HUES64 (cell line): Measurements from ENCODE around the gene DRG2.

Experiments
- H3K27ac ChIP-seq: 2 replicates; pipeline ENCODE4 v1.7.0; 2013; ENCODE audit warnings: low read depth, low read length, inconsistent platforms
- H3K27me3 ChIP-seq: 2 replicates; pipeline ENCODE4 v1.6.1; 2013; ENCODE audit warnings: mild to moderate bottlenecking, low read length; ENCODE audit not compliant: insufficient read depth
- H3K36me3 ChIP-seq: 2 replicates; pipeline ENCODE4 v1.6.1; 2013; ENCODE audit warnings: mild to moderate bottlenecking, low read length; ENCODE audit not compliant: insufficient read depth
- H3K4me1 ChIP-seq: 2 replicates; pipeline ENCODE4 v1.6.1; 2013; ENCODE audit warnings: mild to moderate bottlenecking, low read length, moderate library complexity; ENCODE audit not compliant: insufficient read depth
- H3K4me3 ChIP-seq: 2 replicates; pipeline ENCODE4 v1.5.1; 2013; ENCODE audit warnings: mild to moderate bottlenecking, low read length, moderate library complexity
- H3K9ac ChIP-seq: 2 replicates; pipeline ENCODE4 v1.6.1; 2013; ENCODE audit warnings: mild to moderate bottlenecking, low read depth, low read length
- H3K9me3 ChIP-seq: 2 replicates; pipeline ENCODE4 v1.6.1; 2013; ENCODE audit warnings: low read depth, low read length; ENCODE audit not compliant: insufficient read depth
- WGBS: fragments of 150-250, 120-280 bp; methylation state at CpG from one replicate; pipeline ENCODE4 v1.1.7; 2013; ENCODE audit warnings: missing lambda C conversion rate; 5-methylcytosine and 5-hydroxymethylcytosine counted together

Gene DRG2

DNA sequence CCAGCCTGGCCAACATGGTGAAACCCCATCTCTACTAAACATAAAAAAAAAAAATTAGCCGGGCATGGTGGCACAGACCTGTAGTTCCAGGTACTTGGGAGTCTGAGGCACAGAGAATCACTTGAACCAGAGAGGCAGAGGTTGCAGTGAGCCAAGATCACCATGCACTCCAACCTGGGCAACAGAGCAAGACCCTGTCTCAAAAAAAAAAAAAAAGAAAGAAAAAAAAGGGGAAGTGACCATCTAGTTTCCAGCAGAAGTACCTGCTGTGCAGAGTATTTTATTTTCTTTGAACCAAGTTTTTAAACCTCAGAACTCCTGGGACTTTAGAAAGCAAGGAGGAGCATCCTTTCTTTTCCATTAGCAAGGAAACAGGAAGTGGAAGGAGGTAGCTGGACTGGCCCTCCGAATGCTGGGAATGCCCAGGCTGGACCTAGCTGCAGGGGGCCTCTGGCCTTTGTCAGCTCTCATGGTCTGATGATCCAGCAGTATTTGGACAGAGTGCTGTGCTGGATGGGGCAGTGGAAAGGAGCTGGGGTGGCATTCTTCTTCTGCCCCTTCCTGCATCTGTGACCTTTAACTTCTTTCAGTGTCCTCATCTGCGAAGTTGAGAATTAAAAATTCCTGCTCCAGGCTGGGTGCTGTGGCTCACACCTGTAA, 41.9 kb upstream of the DRG2 start:
- 90% methylated on average over 3 of the region's 3 CpGs for WGBS
- no peak overlapping the region for H3K27ac ChIP-seq
- H3K9me3 ChIP-seq: no peaks in the 10 kb centered on the region
- no peaks in the 10 kb centered on the region for H3K4me1 ChIP-seq
- peaks cover 25% of the 10 kb centered on the region for H3K36me3 ChIP-seq
- H3K4me3 ChIP-seq: no peak overlapping the region
- H3K27me3 ChIP-seq: no peaks in the 10 kb centered on the region
- no peak overlapping the region for H3K9ac ChIP-seq

DNA sequence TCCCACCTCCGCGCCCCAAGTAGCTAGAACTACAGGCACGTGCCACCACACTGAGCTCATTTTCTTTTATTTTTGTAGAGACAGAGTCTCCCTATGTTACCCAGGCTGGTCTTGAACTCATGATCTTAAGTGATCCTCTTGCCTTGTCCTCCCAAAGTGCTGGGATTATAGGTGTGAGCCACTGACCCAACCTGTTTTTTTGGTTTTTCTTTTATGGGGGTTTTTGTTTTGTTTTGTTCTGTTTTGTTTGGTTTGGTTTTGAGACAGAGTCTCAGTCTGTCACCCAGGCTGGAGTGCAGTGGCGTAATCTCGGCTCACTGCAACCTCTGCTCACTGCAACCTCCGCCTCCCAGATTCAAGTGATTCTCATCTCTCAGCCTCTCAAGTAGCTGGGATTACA, 32.2 kb upstream of the DRG2 start:
- no peak overlapping the region for H3K9ac ChIP-seq
- no peaks in the 10 kb centered on the region for H3K27me3 ChIP-seq
- no peak overlapping the region for H3K27ac ChIP-seq
- H3K4me3 ChIP-seq: no peak overlapping the region
- WGBS: 95% methylated on average over 6 of the region's 6 CpGs
- no peaks in the 10 kb centered on the region for H3K9me3 ChIP-seq
- H3K36me3 ChIP-seq: peaks cover 35% of the 10 kb centered on the region
- no peaks in the 10 kb centered on the region for H3K4me1 ChIP-seq

DNA sequence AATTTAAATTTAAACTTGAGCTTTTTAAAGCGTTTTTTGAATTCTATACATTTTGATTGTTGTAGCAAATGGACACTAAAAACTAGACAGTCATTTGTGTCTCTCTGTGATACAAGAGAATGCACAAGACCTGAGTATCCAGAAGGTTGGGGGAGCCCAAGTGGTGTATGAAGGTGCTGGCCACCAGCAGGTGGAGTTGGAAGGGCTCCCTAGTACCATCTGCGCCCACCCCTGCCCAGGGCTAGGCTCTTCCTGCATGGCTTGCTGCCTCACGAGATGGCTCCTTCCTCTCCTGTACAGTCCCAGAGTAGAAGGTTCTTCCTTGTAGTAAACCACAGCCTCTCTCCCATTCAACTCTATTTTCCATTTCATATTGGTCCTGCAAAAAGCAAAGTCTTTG, 31.5 kb upstream of the DRG2 start:
- no peaks in the 10 kb centered on the region for H3K27me3 ChIP-seq
- no peaks in the 10 kb centered on the region for H3K4me1 ChIP-seq
- H3K9ac ChIP-seq: no peak overlapping the region
- H3K9me3 ChIP-seq: no peaks in the 10 kb centered on the region
- 90% methylated on average over 3 of the region's 3 CpGs for WGBS
- H3K36me3 ChIP-seq: peaks cover 38% of the 10 kb centered on the region
- no peak overlapping the region for H3K4me3 ChIP-seq
- H3K27ac ChIP-seq: no peak overlapping the region

DNA sequence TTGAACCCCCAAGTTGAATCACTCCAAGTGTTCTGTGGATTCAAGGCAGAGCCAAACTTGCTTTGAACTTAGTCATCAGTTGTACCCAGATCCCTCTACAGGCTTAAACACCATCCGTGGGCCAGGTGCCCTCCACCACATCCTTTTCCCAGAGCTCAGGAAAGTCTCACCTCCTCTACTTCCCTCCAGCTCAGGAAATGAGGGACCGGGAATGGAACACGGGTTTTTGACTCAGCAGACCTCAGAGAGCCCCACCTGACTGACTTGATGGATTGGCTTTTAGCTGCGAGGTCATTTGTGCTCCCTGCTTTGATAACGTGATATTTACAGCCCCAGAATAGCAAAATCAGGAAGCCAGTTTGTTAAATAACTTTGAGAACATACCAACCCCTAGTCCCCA, 28.5 kb upstream of the DRG2 start:
- Histone ChIP-seq H3K9me3 (no peaks in the 10 kb centered on the region), H3K4me3 (no peak overlapping the region), H3K27me3 (no peaks in the 10 kb centered on the region), H3K9ac (no peak overlapping the region), H3K36me3 (peaks cover 49% of the 10 kb centered on the region), H3K4me1 (no peaks in the 10 kb centered on the region), H3K27ac (no peak overlapping the region)
- 93% methylated on average over 5 of the region's 5 CpGs for WGBS

DNA sequence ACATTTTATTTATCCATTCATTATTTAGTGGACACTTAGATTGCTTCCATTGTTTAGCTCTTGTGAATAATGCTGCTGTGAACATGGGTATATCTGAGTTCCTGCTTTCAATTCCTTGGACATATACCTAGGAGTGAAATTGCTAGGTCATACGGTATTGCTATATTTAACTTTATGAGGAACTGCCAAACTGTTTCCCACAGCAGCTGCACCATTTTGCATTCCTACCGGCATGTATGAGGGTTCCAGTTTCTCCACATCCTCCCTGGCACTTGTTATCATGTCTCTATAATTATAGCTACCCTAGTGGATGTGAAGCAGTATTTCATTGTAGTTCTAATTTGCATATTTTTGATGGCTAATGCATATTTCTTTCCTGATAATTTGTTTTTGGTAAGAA, 23.7 kb upstream of the DRG2 start:
- Histone ChIP-seq H3K27me3 (no peaks in the 10 kb centered on the region), H3K9ac (no peak overlapping the region), H3K36me3 (peaks cover 39% of the 10 kb centered on the region), H3K4me1 (no peaks in the 10 kb centered on the region), H3K9me3 (no peaks in the 10 kb centered on the region), H3K27ac (no peak overlapping the region), H3K4me3 (no peak overlapping the region)
- WGBS: 95% methylated on average over 2 of the region's 2 CpGs

DNA sequence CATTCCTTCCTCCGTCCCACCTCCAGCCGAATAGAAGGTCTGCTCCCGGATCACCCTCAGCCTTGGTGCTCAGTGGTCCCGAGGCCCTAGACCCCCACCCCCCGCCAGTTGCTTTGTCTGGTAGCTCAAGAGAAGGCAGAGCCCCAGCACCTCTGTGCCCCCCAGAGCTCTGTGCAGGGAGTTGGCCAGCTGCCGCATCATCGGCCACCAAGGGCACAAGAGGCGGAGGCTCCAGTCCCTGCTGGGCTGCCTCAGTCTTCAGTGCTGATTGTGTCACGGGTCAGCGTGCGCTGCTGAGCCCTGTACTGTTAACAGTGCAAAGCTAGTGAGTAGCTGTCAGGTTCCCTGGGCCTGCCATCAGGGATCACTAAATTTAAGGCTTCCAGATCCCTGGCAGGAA, 22.2 kb upstream of the DRG2 start:
- Histone ChIP-seq H3K27ac (no peak overlapping the region), H3K4me3 (no peak overlapping the region), H3K27me3 (no peaks in the 10 kb centered on the region), H3K9me3 (no peaks in the 10 kb centered on the region), H3K4me1 (0 out of 2 replicates have a peak, but pooled peaks cover 1% of the 10 kb centered on the region), H3K36me3 (peaks cover 37% of the 10 kb centered on the region), H3K9ac (no peak overlapping the region)
- 95% methylated on average over 11 of the region's 11 CpGs for WGBS

DNA sequence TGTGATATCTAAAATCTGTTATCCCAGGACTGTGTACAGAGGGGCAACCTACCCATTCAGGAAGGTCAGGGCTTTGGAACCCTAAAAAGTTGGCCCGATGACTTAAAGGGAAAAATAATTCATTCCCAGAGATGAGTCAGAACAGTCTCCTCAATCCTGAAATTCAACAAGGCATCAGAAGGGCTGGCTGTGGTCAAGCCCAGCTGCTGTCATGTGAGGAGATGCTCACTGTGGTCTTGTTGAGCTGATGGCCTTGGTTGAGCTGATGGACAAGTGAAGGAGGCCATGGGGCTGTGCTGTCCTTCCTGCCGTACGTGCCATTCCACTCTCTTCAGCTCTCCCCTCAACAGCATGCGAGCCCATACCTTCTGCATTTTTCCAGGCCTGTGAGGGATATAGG, 20.9 kb upstream of the DRG2 start:
- no peak overlapping the region for H3K27ac ChIP-seq

DNA sequence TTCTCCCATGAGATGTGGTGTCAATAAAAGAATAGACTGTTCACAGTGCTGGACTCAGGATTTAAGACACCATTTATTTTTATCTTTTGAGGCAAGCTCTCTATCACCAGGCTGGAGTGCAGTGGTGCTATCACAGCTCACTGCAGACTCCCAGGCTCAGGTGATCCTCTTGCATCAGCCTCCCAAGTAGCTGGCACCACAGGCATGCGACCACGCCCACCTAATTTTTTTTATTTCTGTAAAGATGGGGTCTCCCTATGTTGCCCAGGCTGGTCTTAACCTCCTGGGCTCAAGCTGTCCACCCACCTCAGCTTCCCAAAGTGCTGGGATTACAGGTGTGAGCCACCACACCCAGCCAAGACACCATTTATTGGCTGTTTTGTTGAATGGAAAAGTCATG, 18.6 kb upstream of the DRG2 start:
- no peaks in the 10 kb centered on the region for H3K9me3 ChIP-seq
- 100% methylated on average over 2 of the region's 2 CpGs for WGBS

More for the DNA sequence above, 20.9 kb upstream of the DRG2 start:
- WGBS: 90% methylated on average over 4 of the region's 4 CpGs
- H3K27me3 ChIP-seq: no peaks in the 10 kb centered on the region
- H3K36me3 ChIP-seq: peaks cover 27% of the 10 kb centered on the region
- no peak overlapping the region for H3K9ac ChIP-seq
- H3K4me3 ChIP-seq: no peak overlapping the region
- no peaks in the 10 kb centered on the region for H3K9me3 ChIP-seq
- peaks cover 11% of the 10 kb centered on the region; the same call in 1 of the 2 replicates for H3K4me1 ChIP-seq

DNA sequence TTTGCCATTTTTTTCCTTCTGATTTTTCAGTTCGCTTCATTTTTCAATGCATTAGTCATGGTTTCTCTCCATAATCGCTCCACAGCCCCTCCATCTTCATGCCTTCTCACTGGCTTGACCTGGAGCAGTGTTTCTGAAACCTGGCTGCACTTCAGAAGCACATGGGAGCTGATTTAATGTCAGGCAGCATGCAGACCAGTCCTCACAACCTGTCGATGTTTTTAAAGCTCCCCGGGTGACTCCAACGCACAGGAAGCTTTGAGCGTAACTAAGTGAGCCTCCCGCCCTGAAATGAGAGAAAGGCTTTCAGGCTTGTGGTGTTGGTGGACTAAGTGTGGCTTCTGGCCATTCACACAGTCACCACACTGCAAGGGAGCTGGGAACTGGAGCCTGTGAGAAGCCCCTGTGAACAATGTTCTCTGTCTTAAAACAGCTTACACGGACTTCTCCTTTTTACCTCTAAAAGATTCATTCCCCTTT, 16.8 kb upstream of the DRG2 start:
- Histone ChIP-seq H3K27ac (no peak overlapping the region), H3K27me3 (no peaks in the 10 kb centered on the region), H3K4me1 (peaks cover 11% of the 10 kb centered on the region; the same call in 1 of the 2 replicates), H3K9me3 (no peaks in the 10 kb centered on the region), H3K4me3 (no peak overlapping the region), H3K9ac (peak overlapping the region; percentile 25; the same call in 1 of the 2 replicates), H3K36me3 (peaks cover 7% of the 10 kb centered on the region; the same call in 1 of the 2 replicates)
- WGBS: 64% methylated on average over 8 of the region's 8 CpGs

More for the DNA sequence above, 18.6 kb upstream of the DRG2 start:
- H3K27ac ChIP-seq: no peak overlapping the region
- H3K4me1 ChIP-seq: peaks cover 11% of the 10 kb centered on the region; the same call in 1 of the 2 replicates
- H3K27me3 ChIP-seq: no peaks in the 10 kb centered on the region
- H3K9ac ChIP-seq: no peak overlapping the region
- peaks cover 17% of the 10 kb centered on the region for H3K36me3 ChIP-seq
- H3K4me3 ChIP-seq: no peak overlapping the region

DNA sequence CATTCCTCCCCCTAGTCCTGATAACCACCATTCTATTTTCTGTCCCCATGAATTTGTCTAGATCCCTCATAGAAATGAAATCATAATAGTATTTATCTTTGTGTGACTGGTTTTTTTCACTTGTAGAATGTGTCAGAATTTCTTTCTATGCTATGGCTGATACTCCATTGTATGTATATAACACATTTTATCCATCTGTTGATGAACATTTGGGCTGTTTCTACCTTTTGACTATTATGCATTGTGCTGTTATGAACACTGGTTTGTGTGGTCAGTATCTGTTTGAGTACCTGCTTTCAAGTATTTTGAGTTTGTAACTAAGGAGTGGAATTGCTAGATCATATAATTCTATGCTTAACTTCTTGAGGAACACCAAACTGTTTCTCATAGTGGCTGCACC, 16.0 kb upstream of the DRG2 start:
- H3K36me3 ChIP-seq: no peaks in the 10 kb centered on the region
- no peak overlapping the region for H3K9ac ChIP-seq
- H3K27me3 ChIP-seq: no peaks in the 10 kb centered on the region
- no peaks in the 10 kb centered on the region for H3K9me3 ChIP-seq
- H3K27ac ChIP-seq: no peak overlapping the region
- peaks cover 11% of the 10 kb centered on the region; the same call in 1 of the 2 replicates for H3K4me1 ChIP-seq
- no peak overlapping the region for H3K4me3 ChIP-seq

DNA sequence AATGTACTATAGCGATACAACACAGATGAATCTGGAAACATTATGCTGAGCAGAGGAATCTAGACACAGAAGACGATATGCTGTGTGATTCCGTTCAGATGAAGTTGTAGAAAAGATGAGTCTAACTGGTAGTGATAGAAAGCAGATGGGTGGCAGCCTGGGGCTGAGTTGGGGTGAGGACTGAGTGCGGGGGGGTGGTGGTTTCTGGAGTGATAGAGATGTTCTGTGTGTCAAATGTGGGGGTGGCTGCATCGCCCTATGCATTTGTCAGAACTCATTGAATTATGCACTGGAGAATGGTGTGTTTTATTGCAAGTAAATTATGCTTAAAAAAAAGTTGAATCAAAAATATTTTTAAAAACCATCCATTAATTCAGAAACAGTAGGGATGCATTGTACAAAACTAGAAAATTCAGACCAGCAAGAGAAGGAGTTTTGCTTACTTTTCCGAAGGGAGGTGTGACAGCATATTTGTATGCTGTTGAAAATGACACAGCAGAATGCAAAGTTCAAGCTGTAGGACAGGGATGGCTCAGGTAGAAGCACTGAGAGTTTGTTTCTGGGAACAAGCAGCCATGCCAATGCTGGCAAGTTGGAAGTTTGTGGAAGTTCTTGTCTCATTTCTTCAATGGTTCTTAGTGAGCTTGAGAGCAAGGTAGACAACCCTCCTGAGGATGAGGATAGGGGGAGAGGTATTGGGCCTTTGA, 13.0 kb upstream of the DRG2 start:
- Histone ChIP-seq H3K9me3 (no peaks in the 10 kb centered on the region), H3K4me3 (no peak overlapping the region), H3K4me1 (peaks cover 11% of the 10 kb centered on the region; the same call in 1 of the 2 replicates), H3K27ac (no peak overlapping the region), H3K36me3 (no peaks in the 10 kb centered on the region), H3K27me3 (no peaks in the 10 kb centered on the region), H3K9ac (no peak overlapping the region)
- WGBS: 93% methylated on average over 6 of the region's 6 CpGs
